HPDE6-E6E7 (cell line): ENCODE measurements around the gene UBE2D3.
A peak's percentile ranks its signal among the peaks of the same experiment; 100 is the strongest.
"Not testable (repeated sequence)": the region's sequence is repeated elsewhere in the genome, so short reads cannot be mapped to it uniquely, and the experiment has no call there.

Experiments
- DNase-seq: peaks from one replicate; pipeline ENCODE4 v3.0.0; 2011; ENCODE audit warnings: missing footprints; ENCODE audit errors: extremely low spot score

Gene UBE2D3

DNA sequence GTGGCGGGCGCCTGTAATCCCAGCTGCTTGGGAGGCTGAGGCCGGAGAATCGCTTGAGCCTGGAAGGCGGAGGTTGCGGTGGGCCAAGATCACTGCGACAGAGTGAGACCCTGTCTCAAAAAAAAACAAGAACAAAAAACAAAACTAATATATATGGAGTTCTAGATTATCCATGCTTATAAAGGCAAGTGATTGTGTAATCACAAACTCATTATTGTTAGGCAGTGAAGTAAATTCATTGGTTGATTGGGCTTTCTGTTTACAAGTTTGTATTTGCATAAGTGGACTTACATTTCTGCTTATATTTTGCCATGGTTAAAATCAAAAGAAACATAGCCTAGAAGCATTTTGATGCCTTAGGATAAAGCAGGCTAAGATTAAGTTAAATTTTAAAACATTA lies 2.5 kb upstream of the UBE2D3 start:
- no peak for DNase-seq

GRCh38 chr4:102828497-102828808 lies 1.1 kb upstream of the UBE2D3 start:
- no peak for DNase-seq

DNA sequence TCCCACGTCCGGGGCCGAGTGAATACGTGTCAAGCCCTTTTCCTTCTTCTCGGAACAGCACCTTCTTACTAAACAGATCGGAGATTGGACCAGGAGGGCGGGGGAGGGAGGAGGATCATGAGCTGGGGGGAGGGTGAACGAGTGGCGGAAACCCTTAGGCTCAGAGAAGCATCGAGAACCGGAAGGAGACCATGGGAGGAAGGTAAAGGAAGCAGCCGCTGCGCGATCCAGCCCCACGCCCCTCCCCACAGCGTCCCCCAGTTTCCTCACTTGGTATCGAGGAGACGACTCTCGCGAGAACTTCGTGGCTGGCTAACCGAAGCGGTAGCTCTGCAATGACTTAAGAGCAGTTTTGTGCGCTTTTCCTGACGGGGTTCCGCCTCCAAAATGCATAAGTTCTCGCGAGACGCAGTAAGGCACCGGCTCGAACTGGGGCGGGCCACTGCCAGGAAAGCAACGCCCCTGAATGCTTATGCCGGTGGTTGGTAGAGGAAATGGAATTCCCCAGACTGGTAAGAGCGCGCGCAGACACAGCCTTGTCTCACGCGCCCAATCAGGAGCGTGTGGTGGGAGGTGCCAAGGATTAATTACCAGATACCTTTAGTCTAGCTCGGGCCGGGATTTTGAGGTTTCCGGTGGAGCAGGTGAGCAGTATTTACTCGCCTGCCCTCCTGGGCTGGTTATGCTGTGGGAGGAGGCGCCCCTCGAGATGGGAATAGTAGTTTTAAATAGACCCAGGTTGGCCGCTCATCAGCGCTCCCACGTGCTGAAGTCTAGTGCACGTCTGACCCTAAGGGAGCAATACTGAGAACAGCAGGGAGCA lies 534 bp upstream of the UBE2D3 start:
- DNase-seq, result peak; percentile 73

DNA sequence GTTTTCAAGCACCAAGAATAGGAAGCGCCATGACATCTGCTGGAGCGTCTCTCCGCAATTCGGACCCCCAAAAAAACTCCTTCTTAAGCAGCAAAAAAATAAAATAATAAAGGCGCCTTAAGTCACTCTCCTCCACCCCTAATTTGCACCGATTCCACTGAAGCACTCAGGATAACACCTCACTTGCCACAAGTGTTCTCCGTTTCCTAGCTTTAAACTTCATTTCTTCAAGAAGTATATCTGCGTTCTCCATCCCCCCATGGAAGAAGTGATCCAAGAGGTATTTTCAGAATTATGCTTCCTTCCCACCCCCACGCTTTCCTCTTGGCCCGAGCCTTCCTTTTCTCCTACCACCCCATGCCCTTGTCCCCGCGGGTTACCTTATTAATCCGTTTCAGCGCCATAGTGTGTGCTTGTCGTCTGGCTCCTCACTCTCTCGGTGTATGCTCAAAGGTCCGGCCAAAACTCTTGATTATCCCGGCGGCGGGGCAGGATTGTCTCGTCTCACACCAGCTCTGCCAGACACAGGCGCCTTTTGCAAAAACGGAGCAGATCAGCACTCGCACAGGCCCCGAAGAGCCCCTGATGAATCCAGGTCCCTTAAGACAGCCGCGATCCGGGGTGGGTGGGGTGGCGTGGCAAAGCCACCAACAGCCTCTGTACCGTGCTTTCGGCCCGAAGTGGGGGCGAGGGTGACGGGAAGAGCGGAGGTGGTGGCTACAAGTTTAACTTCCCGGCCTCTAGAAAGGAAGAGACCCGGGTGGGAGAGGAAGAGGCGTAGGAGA lies 1.1 kb downstream of the UBE2D3 start:
- DNase-seq, result no peak

DNA sequence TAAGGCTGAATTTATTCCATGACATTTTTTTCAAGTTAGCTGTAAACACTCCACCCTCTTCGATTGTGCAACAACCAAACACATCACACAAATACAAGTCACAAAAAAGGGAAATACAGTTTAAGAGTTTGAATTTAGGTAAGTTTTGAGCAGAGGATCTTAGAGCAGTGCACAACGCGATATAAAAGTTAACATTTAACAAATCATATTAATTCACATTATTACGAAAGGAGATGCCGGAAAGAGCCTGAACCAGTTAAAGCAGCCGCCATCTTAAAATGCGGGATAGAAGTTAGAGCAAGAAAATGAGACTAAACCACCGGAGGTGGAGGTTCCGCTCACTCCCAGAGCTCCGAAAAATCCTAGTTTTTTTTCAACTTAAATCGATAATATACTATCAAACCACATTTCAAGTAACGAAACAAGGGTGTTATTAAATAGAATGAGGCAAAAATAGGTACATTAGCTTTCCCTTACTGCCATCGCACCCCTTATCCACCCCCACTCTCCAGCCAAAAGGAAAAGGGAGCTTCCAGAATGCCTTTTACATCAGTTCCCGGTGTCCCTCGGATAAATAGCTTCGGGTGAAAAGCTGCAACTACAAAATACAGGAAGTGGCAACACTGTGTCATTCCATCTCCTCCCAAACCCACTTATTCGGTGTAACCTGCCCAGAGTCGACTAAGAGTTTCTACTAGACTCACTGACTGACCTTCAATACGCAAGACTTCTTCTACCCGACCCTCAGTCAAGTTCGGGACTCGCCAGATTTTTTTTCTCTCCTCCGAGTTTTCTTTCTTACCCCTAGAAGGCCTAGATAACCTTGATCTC lies 1.9 kb downstream of the UBE2D3 start:
- DNase-seq, result no peak

GRCh38 chr4:102824398-102824797 lies 3.0 kb downstream of the UBE2D3 start:
- DNase-seq, result no peak

DNA sequence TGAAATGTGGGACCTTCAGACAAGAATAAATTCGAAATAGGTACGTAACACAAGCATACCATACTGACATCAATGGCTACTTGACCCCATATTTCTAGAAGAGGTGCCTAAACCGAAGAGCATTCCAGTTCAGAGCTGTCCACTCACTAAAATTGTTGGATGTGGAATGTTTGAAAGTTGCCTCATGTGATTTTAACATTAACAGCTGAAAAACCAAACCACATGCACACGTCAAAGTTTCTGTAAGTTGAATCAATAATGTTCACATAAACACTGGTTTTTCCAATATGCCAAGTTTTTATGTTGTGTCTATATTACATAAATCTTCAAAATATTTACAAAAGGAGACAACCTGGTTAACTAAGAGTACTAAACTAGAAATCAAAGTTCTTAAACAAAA lies 3.5 kb downstream of the UBE2D3 start:
- DNase-seq, result no peak

GRCh38 chr4:102823464-102823863 lies 3.9 kb downstream of the UBE2D3 start:
- no peak for DNase-seq

- DNase-seq, result no peak
Measured at GRCh38 chr4:102819588-102820365, 7.6 kb downstream of the UBE2D3 start.

DNA sequence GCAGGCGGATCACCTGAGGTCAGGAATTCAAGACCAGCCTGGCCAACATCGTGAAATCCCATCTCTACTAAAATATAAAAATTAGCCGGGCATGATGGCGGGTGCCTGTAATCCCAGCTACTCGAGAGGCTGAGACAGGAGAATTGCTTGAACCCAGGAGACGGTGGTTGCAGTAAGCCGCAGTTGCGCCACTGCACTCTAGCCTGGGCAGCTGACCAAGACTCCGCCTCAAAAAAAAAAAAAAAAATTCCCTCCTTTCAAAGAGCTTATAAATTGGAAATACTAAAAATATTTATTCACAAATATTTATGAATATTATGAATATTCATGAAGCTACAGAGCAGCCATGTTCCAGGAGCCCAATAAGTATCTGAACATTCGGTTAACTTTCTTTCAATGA lies 8.3 kb downstream of the UBE2D3 start:
- DNase-seq, result not testable (repeated sequence)

DNA sequence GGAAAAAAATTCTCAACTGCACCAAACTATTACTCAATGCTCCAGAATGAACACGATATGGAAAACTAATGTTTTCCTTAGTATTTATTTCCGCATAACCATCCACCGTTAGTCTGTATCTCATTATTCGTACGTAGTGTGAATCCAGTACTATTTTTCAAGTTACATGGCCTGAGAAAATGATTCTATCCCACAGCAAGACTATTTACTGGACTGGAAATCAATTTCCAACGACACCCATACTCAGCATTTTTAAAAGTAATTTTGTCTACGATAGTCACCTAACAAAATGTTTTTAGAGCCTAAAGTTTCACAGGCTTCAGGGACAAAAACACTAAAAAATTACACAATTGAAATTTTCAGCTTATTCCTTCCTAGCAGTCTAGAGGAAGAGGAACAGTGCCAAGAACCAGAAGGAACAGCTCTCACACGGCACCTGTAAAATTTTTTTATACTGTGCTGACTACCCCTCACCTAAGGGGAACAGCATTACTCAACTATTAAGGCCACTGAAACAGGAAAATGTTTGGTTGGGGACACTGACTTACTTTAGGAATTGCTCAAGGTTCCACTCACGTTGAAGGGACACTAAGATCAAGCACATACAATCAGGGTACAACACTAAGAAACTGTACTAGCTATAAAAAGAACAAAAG lies 9.6 kb downstream of the UBE2D3 start:
- DNase-seq, result no peak

DNA sequence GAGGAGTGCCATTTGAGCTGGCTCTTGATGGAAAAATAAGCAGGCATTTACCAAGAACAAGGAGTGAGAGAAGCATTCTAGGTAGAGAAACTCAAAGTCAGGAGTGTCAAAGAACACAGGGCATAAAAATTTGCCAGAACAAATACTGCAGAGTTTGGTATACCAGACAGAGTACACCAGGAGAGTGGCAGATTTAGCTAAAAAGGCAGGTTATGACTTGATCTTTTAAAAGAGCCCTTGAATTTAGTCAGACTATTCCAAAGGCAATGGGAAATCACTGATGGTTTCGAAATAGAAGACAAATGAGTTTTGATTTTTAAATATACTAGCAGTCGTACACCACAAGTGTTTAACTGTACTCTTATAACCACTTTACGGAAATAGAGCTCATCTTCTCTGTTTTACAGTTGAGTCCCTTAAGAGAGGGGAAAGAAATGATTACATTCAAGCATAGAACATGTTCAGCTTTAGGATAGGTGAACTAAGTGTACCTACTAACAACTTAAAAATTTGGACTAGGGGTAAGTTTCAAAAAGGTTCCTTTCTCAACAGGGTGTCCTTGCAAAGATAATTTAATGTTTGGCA lies 10.2 kb downstream of the UBE2D3 start:
- DNase-seq, result no peak

GRCh38 chr4:102815981-102816380 lies 11.4 kb downstream of the UBE2D3 start:
- DNase-seq, result peak; percentile 52

DNA sequence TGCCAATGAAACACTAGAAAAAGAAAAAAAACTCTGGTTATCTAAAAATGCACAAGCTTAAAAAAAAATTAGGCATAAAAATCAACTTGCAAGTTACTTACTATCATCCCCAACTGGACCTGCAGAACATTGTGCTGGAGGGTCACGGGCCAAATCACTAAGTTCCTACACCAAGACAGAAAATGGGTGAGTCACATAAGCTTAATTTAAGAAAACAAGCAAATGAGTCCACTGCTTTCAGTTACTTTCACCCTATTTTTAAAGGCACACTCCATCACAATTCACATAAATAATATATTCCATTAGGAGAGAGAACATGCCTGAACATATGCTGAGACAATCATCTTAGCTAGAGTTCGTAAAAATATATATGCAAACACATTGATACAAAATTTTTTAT lies 17.7 kb downstream of the UBE2D3 start:
- DNase-seq, result no peak

DNA sequence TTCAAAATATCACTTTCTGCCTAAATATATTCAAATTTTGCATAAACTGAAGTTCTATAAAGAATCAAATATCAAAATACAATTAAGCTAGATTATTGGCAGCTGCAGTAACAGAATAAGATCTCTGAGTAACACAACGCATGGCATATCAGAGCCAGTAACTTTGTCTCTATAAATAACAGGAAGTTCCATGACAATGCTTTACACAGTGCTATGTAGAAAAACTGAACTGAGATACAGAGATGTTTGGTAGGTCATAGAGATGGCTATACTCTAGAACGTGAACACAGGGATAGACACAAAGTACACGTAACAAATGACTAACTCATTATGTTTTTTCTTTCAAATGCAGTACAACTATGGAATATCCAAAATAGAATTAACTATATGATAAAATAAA lies 18.2 kb downstream of the UBE2D3 start:
- DNase-seq, result no peak

GRCh38 chr4:102808009-102808408 lies 19.3 kb downstream of the UBE2D3 start:
- no peak for DNase-seq

DNA sequence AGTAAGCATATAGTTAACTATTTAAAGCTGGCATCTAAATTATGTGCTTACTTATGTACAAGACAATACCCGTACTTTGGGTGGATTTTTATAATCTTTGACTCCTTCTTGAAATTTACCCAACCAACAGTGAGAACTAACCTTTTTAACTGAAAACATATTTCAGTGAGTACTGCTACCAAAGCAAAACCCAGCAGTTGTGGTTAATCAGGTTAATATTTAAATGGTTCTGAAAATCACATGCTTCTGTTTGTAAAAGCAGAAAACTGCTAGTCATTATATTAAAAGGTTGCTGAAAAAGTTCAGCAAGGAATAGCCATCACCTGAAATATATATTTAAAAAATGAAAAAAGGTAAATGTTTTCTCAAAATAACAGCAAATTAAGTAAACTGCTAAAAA lies 20.0 kb downstream of the UBE2D3 start:
- no peak for DNase-seq

GRCh38 chr4:102799816-102800215 lies 27.5 kb downstream of the UBE2D3 start:
- DNase-seq, result no peak

- DNase-seq, result no peak
Measured at GRCh38 chr4:102794999-102795398, 32.4 kb downstream of the UBE2D3 start.

GRCh38 chr4:102792361-102792936 lies 34.9 kb downstream of the UBE2D3 start:
- no peak for DNase-seq
